Measurements from ENCODE around the gene OR52A5. TPM values are rescaled to one million over a fixed set of nuclear protein-coding genes. Genes with fewer than 3 reads are reported as not detected.
"Not testable (repeated sequence)": the region's sequence is repeated elsewhere in the genome, so short reads cannot be mapped to it uniquely, and the experiment has no call there.

The OR52A5 gene
- not detected in 2 replicates for total RNA-seq

- intact Hi-C loops (cut with micrococcal nuclease) = no loop called here
Observed at GRCh38 chr11:5137996-5138395, at the start of gene OR52A5. TSS of gene OR52A5 (minus strand) at chr11:5138356. CDS start at chr11:5132642, 5,714 bp downstream.

GRCh38 chr11:5178046-5178837 is 40.1 kb upstream of the OR52A5 start:
- intact Hi-C loops (cut with micrococcal nuclease) = no loop called here

GRCh38 chr11:5174934-5175333 is 36.8 kb upstream of the OR52A5 start:
- intact Hi-C loops (cut with micrococcal nuclease) = no loop called here

- intact Hi-C loops (cut with micrococcal nuclease) = no loop called here
Observed at GRCh38 chr11:5171856-5172255, 33.7 kb upstream of the OR52A5 start.

- intact Hi-C loops (cut with micrococcal nuclease) = not testable (repeated sequence)
Observed at GRCh38 chr11:5165898-5166297, 27.7 kb upstream of the OR52A5 start.

- intact Hi-C loops (cut with micrococcal nuclease) = not testable (repeated sequence)
Observed at GRCh38 chr11:5164807-5165206, 26.7 kb upstream of the OR52A5 start.

- intact Hi-C loops (cut with micrococcal nuclease) = not testable (repeated sequence)
Observed at GRCh38 chr11:5161045-5161444, 22.9 kb upstream of the OR52A5 start.

GRCh38 chr11:5160217-5160616 is 22.1 kb upstream of the OR52A5 start:
- intact Hi-C loops (cut with micrococcal nuclease) = not testable (repeated sequence)

- intact Hi-C loops (cut with micrococcal nuclease) = no loop called here
Observed at GRCh38 chr11:5159806-5160205, 21.6 kb upstream of the OR52A5 start.

GRCh38 chr11:5154657-5155056 is 16.5 kb upstream of the OR52A5 start, which contains the start of gene OR52A1:
TSS of gene OR52A1 (minus strand) at chr11:5154757. CDS start at chr11:5152369, 2,388 bp downstream.
- intact Hi-C loops (cut with micrococcal nuclease) = no loop called here

- intact Hi-C loops (cut with micrococcal nuclease) = no loop called here
Observed at GRCh38 chr11:5153574-5154431, 15.6 kb upstream of the OR52A5 start.

- intact Hi-C loops (cut with micrococcal nuclease) = no loop called here
Observed at GRCh38 chr11:5151713-5152153, 13.6 kb upstream of the OR52A5 start.

- intact Hi-C loops (cut with micrococcal nuclease) = not testable (repeated sequence)
Observed at GRCh38 chr11:5144206-5144605, 6.0 kb upstream of the OR52A5 start.

GRCh38 chr11:5137014-5137413 is 1.1 kb downstream of the OR52A5 start:
- intact Hi-C loops (cut with micrococcal nuclease) = no loop called here

- intact Hi-C loops (cut with micrococcal nuclease) = no loop called here
Observed at GRCh38 chr11:5136261-5136660, 1.9 kb downstream of the OR52A5 start.

- intact Hi-C loops (cut with micrococcal nuclease) = no loop called here
Observed at GRCh38 chr11:5131584-5132335, 6.4 kb downstream of the OR52A5 start.

GRCh38 chr11:5129457-5129877 is 8.7 kb downstream of the OR52A5 start:
- intact Hi-C loops (cut with micrococcal nuclease) = no loop called here

GRCh38 chr11:5124891-5125620 is 13.1 kb downstream of the OR52A5 start:
- intact Hi-C loops (cut with micrococcal nuclease) = loop anchor here (1.0 kb wide), 3 partner anchors 166 to 683 kb away; partner anchors contain the start of gene OR52N2

- intact Hi-C loops (cut with micrococcal nuclease) = loop anchor here (1.0 kb wide), 3 partner anchors 167 to 684 kb away; partner anchors contain the start of gene OR52N2
Observed at GRCh38 chr11:5123802-5124521, 14.2 kb downstream of the OR52A5 start.

- intact Hi-C loops (cut with micrococcal nuclease) = no loop called here
Observed at GRCh38 chr11:5118893-5119292, 19.3 kb downstream of the OR52A5 start.

Measured in T-helper 2 cell treated with Interferon-gamma antibody and Interleukin-4, amounts not matched to agents 100 ng/mL and 5 ng/mL, for 36 hours (primary cell).